HAP-1 (cell line): ENCODE results near the gene NISCH.

Experiments used
- DNase-seq, 2 experiments: peaks; one replicate each; pipeline ENCODE4 v3.0.0-alpha.2; 2016 to 2020; ENCODE audit warnings: low spot score in 2 of 2
- H3K27me3 ChIP-seq: fragments of 250-450 bp; sonication (Bioruptor Pico); 2 replicates; pipeline ENCODE4 v1.5.1; 2020; ENCODE audit warnings: low read depth, mild to moderate bottlenecking, moderate library complexity
- H3K36me3 ChIP-seq: fragments of 250-450 bp; sonication (Bioruptor Pico); replicated peaks from 2 replicates; pipeline ENCODE4 v1.5.1; 2020; ENCODE audit warnings: mild to moderate bottlenecking
- H3K4me1 ChIP-seq: fragments of 250-450 bp; sonication (Bioruptor Pico); 2 replicates; pipeline ENCODE4 v1.5.1; 2020; ENCODE audit warnings: mild to moderate bottlenecking
- H3K4me3 ChIP-seq: fragments of 250-450 bp; sonication (Bioruptor Pico); 2 replicates; pipeline ENCODE4 v1.5.1; 2020; ENCODE audit warnings: mild to moderate bottlenecking, moderate library complexity
- H3K9me3 ChIP-seq: fragments of 250-450 bp; sonication (Bioruptor Pico); 2 replicates; pipeline ENCODE4 v1.5.1; 2020; ENCODE audit warnings: mild to moderate bottlenecking, moderate library complexity
- in situ Hi-C: fragments of 300-500 bp; cut with MboI; formaldehyde crosslinking; loops from 3 replicates; pipeline ENCODE4 v1.14.3; 2020; ENCODE audit warnings: low sequenced_read_pairs, inconsistent platforms, mixed read lengths

NISCH gene

DNA sequence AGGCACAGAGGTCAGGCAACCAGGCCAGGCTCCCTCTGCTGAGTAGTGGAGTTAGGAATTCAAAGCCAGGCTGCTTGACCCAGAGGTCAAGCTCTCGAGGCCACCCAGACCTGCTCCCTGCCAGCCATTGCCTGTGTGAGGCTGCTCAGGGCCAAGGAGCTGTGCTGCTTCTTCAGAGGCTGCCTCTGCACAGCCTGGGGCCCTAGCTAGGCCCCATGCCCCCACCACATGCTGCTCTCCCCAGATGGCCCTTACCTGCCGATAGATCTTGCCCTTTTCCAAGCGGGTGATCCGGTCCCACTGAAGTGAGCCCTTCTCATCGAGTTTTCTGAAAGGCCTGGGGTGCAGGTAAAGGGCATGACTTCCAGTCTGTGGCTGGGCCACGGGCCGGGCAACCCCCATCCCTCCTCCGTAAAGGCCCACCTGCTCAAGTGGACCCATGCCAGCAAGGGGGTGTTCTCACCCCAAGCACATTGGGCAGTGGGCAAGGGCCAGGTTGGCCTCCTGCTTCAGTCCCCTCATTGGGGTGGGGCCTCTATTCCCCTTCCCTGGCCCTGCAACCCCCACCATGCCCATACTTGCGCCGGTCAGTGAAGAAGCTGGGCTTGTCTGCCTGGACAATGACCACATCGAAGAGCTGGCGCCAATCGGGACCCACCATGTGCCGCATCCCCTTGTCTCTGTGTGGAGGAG lies 71.8 kb downstream of the NISCH start:
- H3K4me1 ChIP-seq: peaks cover 3% of the 10 kb centered on the region; the same call in 1 of the 2 replicates
- in situ Hi-C loops: no loop called here
- DNase-seq: no peak

DNA sequence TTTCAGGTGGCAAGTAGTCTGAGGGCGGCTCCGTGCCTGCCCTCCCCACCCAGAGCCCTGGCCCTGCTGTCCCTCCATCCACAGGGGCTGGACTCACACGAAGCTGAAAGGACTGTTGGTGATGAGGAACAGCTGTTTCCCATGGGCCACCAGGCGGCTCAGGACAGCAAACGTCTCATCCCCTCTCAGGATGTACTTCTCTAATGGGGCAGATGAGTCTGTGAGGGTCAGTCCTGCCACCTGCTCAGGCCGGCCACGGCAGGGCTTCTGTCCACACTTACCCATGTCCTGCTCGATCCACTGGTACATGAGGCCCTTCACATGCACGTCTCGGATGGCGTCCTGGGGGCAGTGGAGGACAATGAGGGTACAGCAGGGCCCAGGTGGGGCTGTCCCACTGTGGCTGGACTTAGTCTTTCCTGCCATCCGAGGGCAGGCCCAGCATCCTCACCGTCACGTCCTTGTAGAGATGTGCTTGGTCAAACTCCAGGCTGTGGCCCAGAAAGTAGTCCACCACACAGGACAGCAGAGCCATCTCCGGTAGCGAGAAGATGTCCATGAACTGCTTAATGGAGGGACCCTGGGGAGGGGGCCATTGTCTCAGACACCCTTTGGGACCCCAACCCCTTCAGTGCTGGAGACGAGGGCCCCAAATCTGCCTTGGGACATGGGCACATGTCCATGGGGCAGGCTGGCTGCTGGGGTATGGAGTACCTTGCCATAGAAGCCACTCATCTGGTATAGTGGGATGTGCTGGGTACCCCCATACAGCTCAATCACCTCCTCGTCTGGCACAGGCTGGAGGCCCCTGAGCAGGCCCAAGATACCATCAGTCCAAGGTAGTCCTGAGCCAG lies 72.6 kb downstream of the NISCH start:
- no peaks in the 10 kb centered on the region for H3K27me3 ChIP-seq
- H3K4me1 ChIP-seq: peaks cover 5% of the 10 kb centered on the region; the same call in 1 of the 2 replicates
- H3K4me3 ChIP-seq: no peak overlapping the region
- H3K36me3 ChIP-seq: peaks cover 71% of the 10 kb centered on the region
- DNase-seq: no peak
- in situ Hi-C loops: no loop called here
- H3K9me3 ChIP-seq: no peaks in the 10 kb centered on the region

More for the DNA sequence above, 71.8 kb downstream of the NISCH start:
- H3K27me3 ChIP-seq: no peaks in the 10 kb centered on the region
- no peak overlapping the region for H3K4me3 ChIP-seq
- H3K36me3 ChIP-seq: peaks cover 71% of the 10 kb centered on the region
- H3K9me3 ChIP-seq: no peaks in the 10 kb centered on the region

- in situ Hi-C loops: no loop called here
- H3K36me3 ChIP-seq: peaks cover 66% of the 10 kb centered on the region
- peaks cover 5% of the 10 kb centered on the region; the same call in 1 of the 2 replicates for H3K4me1 ChIP-seq
- H3K4me3 ChIP-seq: no peak overlapping the region
- H3K27me3 ChIP-seq: no peaks in the 10 kb centered on the region
- DNase-seq: no peak
- no peaks in the 10 kb centered on the region for H3K9me3 ChIP-seq
These were observed 73.4 kb downstream of the NISCH start for GRCh38 chr3:52528586-52529375.

GRCh38 chr3:52529376-52530333 lies 74.3 kb downstream of the NISCH start:
- Histone ChIP-seq H3K9me3 (no peaks in the 10 kb centered on the region), H3K36me3 (peaks cover 57% of the 10 kb centered on the region), H3K4me1 (peaks cover 11% of the 10 kb centered on the region), H3K4me3 (no peak overlapping the region), H3K27me3 (no peaks in the 10 kb centered on the region)
- DNase-seq: no peak
- in situ Hi-C loops: loop anchor here (10.0 kb wide), 1 partner anchor 155 kb away; the partner anchor contains the start of genes GNL3 and PBRM1

DNA sequence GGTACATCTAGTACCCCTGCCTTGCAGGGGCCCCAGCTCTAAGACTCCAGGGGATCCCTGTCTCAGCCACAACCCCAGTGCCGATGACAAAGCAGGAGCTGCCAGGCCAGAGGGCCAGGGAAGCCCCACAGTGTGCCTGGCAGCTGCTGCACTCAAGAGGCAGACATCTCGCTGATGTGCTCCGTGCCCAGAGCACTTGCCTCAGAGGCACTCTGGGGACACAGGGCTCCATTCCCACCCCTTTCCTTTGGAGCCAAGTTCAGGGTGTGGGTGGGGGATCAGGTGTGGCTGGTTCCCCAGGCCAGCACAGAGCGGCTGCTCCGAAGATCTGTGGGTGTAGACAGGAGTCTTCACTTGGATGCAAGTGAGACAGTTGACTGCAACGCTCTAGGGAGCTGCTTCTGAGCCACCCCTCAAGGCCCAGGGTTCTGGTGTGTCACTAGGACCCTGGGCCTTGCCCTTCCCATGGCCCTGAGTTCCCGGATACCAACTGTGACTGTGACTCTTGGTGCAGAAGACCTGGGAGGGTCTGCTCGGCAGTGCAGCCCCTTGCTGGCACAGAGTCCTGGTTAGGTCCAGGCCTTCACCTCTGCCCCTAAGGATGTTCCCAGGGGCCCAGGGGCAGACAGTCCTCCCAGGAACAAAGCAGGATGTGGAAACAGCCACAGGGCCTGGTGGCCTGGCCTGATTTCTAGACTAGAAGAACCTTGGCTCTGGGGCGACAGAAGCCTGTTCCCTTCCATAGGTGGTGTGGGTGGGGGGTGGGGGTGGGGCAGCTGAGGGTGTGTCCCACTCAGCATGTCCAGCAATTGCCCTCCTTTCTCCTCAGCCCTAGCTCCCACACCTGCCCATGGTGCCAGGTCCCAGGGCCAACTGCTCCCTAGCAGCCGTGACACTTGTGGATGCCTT lies 75.8 kb downstream of the NISCH start:
- H3K4me3 ChIP-seq: 0 out of 2 replicates have a peak overlapping the region, but pooled peaks have one; percentile 81
- H3K9me3 ChIP-seq: no peaks in the 10 kb centered on the region
- in situ Hi-C loops: loop anchor here (10.0 kb wide), 1 partner anchor 154 kb away; the partner anchor contains the start of genes GNL3 and PBRM1
- peaks cover 15% of the 10 kb centered on the region for H3K4me1 ChIP-seq
- peaks cover 45% of the 10 kb centered on the region for H3K36me3 ChIP-seq
- H3K27me3 ChIP-seq: no peaks in the 10 kb centered on the region
- DNase-seq: no peak

GRCh38 chr3:52531860-52532516 lies 76.6 kb downstream of the NISCH start:
- Histone ChIP-seq H3K36me3 (peaks cover 37% of the 10 kb centered on the region), H3K9me3 (no peaks in the 10 kb centered on the region), H3K27me3 (no peaks in the 10 kb centered on the region), H3K4me3 (peak overlapping the region; percentile 81), H3K4me1 (peaks cover 15% of the 10 kb centered on the region)
- DNase-seq: peak in 1 of 2 experiments; percentile 10
- in situ Hi-C loops: loop anchor here (10.0 kb wide), 1 partner anchor 153 kb away; the partner anchor contains the start of genes GNL3 and PBRM1

DNA sequence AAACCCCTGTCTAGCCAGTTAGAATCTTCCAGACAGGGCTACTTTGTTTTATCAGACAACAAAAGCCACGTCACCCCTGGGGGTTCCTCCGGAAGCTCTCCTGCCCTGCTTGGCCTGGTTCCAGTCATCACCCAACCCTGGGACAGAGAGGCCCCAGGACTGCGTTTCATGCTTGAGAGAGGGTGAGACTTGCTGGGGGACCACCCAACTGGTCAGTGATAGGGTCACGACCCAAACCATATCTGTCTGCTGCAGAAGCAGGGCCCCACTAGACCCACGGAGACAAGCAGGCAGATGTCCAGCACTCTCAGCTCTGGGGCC lies 77.1 kb downstream of the NISCH start:
- in situ Hi-C loops: loop anchor here (10.0 kb wide), 1 partner anchor 152 kb away; the partner anchor contains the start of genes GNL3 and PBRM1
- H3K4me3 ChIP-seq: peak overlapping the region; percentile 81
- no peaks in the 10 kb centered on the region for H3K27me3 ChIP-seq
- H3K4me1 ChIP-seq: peaks cover 15% of the 10 kb centered on the region
- no peaks in the 10 kb centered on the region for H3K9me3 ChIP-seq
- DNase-seq: peak in 1 of 2 experiments; percentile 49
- H3K36me3 ChIP-seq: peaks cover 32% of the 10 kb centered on the region

DNA sequence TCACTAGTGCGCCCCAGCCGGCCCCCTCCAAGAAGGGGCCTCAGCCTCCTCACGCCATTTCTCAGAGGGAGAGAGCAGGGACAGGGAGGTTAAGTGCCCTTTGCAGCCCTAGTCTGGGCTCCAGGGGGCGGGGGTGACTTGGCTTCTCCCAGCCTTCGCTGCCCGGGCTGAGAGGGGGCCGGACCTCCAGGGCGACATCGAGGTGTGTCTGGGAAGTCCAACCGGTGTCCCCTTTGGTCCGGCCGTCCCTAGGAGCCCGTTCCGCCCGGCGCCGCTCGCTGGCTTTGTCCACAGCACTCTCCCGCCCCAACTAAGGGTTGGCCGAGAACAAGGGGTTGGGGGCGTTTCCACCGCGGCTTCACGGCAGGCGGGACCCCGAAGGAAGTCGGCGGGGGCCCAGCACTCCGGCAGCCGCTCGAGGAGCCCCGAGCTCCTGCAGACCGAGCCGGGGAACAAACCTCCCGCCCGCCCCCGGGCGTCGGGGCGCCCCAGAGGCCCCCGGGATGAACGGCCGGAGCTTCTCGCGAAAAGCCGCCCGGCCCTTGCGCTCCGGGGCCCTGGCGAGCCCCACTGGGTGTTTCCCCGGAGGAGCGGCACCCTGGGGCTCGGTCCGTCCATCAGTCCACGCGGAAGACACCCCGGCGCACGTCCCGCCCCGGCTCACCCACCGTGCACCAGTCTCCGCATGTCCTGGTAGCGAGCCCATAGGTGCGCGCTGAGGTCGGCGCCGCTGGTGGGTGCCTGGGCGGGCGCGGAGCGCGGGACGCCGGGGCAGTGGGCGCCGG lies 77.6 kb downstream of the NISCH start:
- DNase-seq: peak in 1 of 2 experiments; percentile 57
- H3K4me1 ChIP-seq: peaks cover 19% of the 10 kb centered on the region

DNA sequence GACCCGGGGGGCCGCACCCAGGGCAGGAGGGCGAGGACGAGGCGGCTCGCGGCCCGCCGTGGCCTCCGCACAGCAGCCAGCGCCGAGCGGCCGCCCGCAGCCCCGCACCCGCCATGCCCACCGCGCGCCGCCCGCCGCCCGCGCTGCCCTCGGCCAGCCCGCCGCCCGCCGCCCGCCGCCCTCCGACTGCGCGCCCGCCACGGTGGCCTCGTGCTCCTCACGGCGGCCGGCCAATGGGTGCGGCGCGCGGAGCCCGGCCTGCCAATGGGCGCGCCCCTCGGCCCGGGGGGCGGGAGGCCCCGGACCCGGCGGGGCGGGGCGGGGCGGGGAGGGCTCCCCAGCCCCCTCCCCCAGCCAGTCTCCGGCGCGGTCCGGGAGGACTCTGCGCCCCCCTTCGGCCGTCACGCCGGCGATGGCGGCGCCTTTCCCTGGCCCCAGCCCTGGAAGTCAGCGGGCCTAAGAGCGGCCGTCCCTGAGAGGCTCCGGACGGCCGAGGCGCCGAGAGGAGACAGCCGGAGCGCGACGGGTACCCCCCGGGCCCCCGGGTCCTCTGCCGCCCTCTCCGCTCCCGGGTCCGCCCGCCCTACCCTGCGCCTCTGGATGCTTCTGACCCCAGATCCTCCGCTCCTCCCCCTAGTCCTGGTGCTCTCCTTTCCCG lies 78.3 kb downstream of the NISCH start, which contains the start of gene NT5DC2:
TSS of gene NT5DC2 (minus strand) at position 235 of the 658 bp plus-strand sequence. CDS start at position 115, 120 bp downstream.
- Histone ChIP-seq H3K36me3 (peaks cover 22% of the 10 kb centered on the region), H3K9me3 (no peaks in the 10 kb centered on the region), H3K4me1 (peaks cover 20% of the 10 kb centered on the region), H3K4me3 (peak within 1 kb of the TSS; percentile 81), H3K27me3 (no peaks in the 10 kb centered on the region)
- DNase-seq: peak; percentile 69 to 84
- in situ Hi-C loops: loop anchor here (10.0 kb wide), 1 partner anchor 151 kb away; the partner anchor contains the start of genes GNL3 and PBRM1

More for the DNA sequence above, 77.6 kb downstream of the NISCH start:
- Histone ChIP-seq H3K4me3 (peak overlapping the region; percentile 81), H3K36me3 (peaks cover 29% of the 10 kb centered on the region), H3K27me3 (no peaks in the 10 kb centered on the region), H3K9me3 (no peaks in the 10 kb centered on the region)
- in situ Hi-C loops: loop anchor here (10.0 kb wide), 1 partner anchor 152 kb away; the partner anchor contains the start of genes GNL3 and PBRM1
